K562 (cell line): ENCODE measurements around the gene GUCA2B. TPM values are rescaled to one million over a fixed set of nuclear protein-coding genes. Genes with fewer than 3 reads are reported as not detected.

ENCODE experiments used
- ATAC-seq: fragments of 200-7000 bp; cut with Tn5 transposase; 3 replicates; pipeline ENCODE4 v1.9.1; 2020; ENCODE audit warnings: moderate library complexity
- BruUV-seq: library from RNA; stranded (reverse); fragments of 400-500 nt; replicated peaks from 2 replicates; lab custom pipeline; 2021; lab: Mats Ljungman, UMichigan
- CTCF ChIA-PET: fragments of 300-600 bp; formaldehyde crosslinking; extraction: SDS; loops from one replicate; lab custom pipeline; 2021; ENCODE audit warnings: low intra/inter-chr PET ratio; lab: Yijun Ruan, JAX
- POLR2A ChIA-PET: fragments of 300-600, 350-650 bp; sonication (Branson Sonifier 250); formaldehyde crosslinking; extraction: SDS; loops from one replicate; lab custom pipeline; 2021; ENCODE audit warnings: antibody characterized with exemption, inconsistent platforms; lab: Yijun Ruan, JAX
- DNase-seq, 4 experiments: peaks; one replicate each; pipeline versions ENCODE4 v3.0.0 to v3.0.0-alpha.2; 2011 to 2018; ENCODE audit warnings: low spot score in 3 of 4, mixed read lengths in 3 of 4; ENCODE audit errors: extremely low read depth in 1 of 4
- FAIRE-seq: peaks from 2 replicates; lab custom pipeline; 2011; peaks lifted over from hg19 to GRCh38; lab: Jason Lieb, UNC
- H2AFZ ChIP-seq: 2 replicates; pipeline ENCODE4 v1.6.0; 2011; ENCODE audit warnings: low read depth, low read length, control low read depth, inconsistent platforms
- H3K27ac ChIP-seq: fragments of 200-600 bp; 3 replicates; pipeline ENCODE4 v1.8.0; 2011; ENCODE audit warnings: low read depth, mild to moderate bottlenecking, control low read depth, inconsistent platforms, low read length, moderate library complexity, mixed read lengths; ENCODE audit errors: extremely low read depth
- H3K27me3 ChIP-seq, 2 experiments: fragments of 300-600 bp in 1 of 2; 2 replicates in 1 of 2; 3 replicates in 1 of 2; pipeline versions ENCODE4 v1.6.0 to v1.8.0; 2011; ENCODE audit warnings: inconsistent platforms in 2 of 2, low read length in 2 of 2, mild to moderate bottlenecking in 1 of 2, mixed read lengths in 1 of 2, moderate library complexity in 1 of 2; ENCODE audit not compliant: control insufficient read depth in 2 of 2, insufficient read depth in 2 of 2
- H3K36me3 ChIP-seq: fragments of 300-600 bp; 3 replicates; pipeline ENCODE4 v1.8.0; 2011; ENCODE audit warnings: mild to moderate bottlenecking, low read length, inconsistent platforms; ENCODE audit not compliant: control insufficient read depth, insufficient read depth
- H3K4me1 ChIP-seq, 2 experiments: fragments of 200-600 bp in 1 of 2; replicated peaks in 1 of 2; 2 replicates in 1 of 2; 3 replicates in 1 of 2; pipeline versions ENCODE4 v1.5.1 to v1.8.0; 2011; ENCODE audit warnings: inconsistent platforms in 2 of 2, low read length in 2 of 2, mild to moderate bottlenecking in 1 of 2, mixed read lengths in 1 of 2, moderate library complexity in 1 of 2; ENCODE audit not compliant: control insufficient read depth in 2 of 2, insufficient read depth in 2 of 2
- H3K4me2 ChIP-seq: 2 replicates; pipeline ENCODE4 v1.6.1; 2011; ENCODE audit warnings: low read length, control low read depth, inconsistent platforms, mixed read lengths; ENCODE audit not compliant: insufficient read depth
- H3K4me3 ChIP-seq: fragments of 200-600 bp; sonication (generic), shearing (Covaris generic); 2 replicates; pipeline ENCODE4 v1.5.1; 2016; ENCODE audit warnings: control low read depth, inconsistent platforms
- H3K79me2 ChIP-seq: fragments of 200-600 bp; 3 replicates; pipeline ENCODE4 v1.8.0; 2011; ENCODE audit warnings: low read length, inconsistent platforms; ENCODE audit not compliant: control insufficient read depth, insufficient read depth
- H3K9ac ChIP-seq, 2 experiments: 2 replicates each; pipeline versions ENCODE4 v1.6.0 to v1.6.1; 2011; ENCODE audit warnings: low read depth in 2 of 2, low read length in 2 of 2, control low read depth in 1 of 2, inconsistent platforms in 1 of 2, mild to moderate bottlenecking in 1 of 2, mixed read lengths in 1 of 2; ENCODE audit not compliant: insufficient read depth in 1 of 2
- H3K9me1 ChIP-seq: one replicate; pipeline ENCODE4 v1.6.0; 2011; ENCODE audit warnings: inconsistent platforms, mild to moderate bottlenecking, low read length, moderate library complexity; ENCODE audit not compliant: control insufficient read depth, insufficient read depth
- H3K9me3 ChIP-seq: replicated peaks from 2 replicates; pipeline ENCODE4 v1.5.1; 2011; ENCODE audit warnings: low read depth, low read length, inconsistent platforms; ENCODE audit not compliant: control insufficient read depth, insufficient read depth
- H4K20me1 ChIP-seq: replicated peaks from 2 replicates; pipeline ENCODE4 v1.6.1; 2011; ENCODE audit warnings: low read length, inconsistent platforms, mixed read lengths; ENCODE audit not compliant: control insufficient read depth, insufficient read depth
- EP300 ChIP-seq: IDR thresholded peaks from 2 replicates; pipeline ENCODE4 v1.6.1; 2012; ENCODE audit warnings: low read length, improper control_type of control experiment
- JUN ChIP-seq, 2 experiments: sonication (generic) in 1 of 2; formaldehyde crosslinking in 1 of 2; IDR thresholded peaks; 2 replicates each; pipeline versions ENCODE4 v1.6.1 to v1.8.0; 2012 to 2022; ENCODE audit warnings: borderline replicate concordance in 2 of 2, mild to moderate bottlenecking in 2 of 2, improper control_type of control experiment in 1 of 2, low read depth in 1 of 2, low read length in 1 of 2, missing genetic modification reagents in 1 of 2
- RBM25 ChIP-seq: fragments of 200-400 bp; formaldehyde crosslinking; IDR thresholded peaks from 2 replicates; pipeline ENCODE4 v1.6.1; 2018; ENCODE audit warnings: low read length, low read depth, moderate library complexity; ENCODE audit not compliant: severe bottlenecking
- RREB1 ChIP-seq: fragments of 250-450 bp; sonication (Bioruptor Pico); IDR thresholded peaks from 2 replicates; pipeline ENCODE4 v1.4.0; 2020
- SPI1 ChIP-seq: IDR thresholded peaks from 2 replicates; pipeline ENCODE4 v1.6.1; 2011; ENCODE audit warnings: low read depth, low read length, control low read depth, borderline replicate concordance
- STAT5B ChIP-seq: fragments of 250-450 bp; sonication (Bioruptor Pico); IDR thresholded peaks from 2 replicates; pipeline ENCODE4 v1.8.0; 2021; ENCODE audit warnings: mild to moderate bottlenecking, inconsistent platforms
- TEAD2 ChIP-seq: fragments of 450-650 bp; IDR thresholded peaks from 2 replicates; pipeline ENCODE4 v1.6.1; 2016; ENCODE audit warnings: missing genetic modification characterization, control low read depth, missing compliant biosample characterization
- WHSC1 ChIP-seq: IDR thresholded peaks from one replicate; pipeline ENCODE4 v1.6.1; 2012; ENCODE audit warnings: low read length, control low read depth, inconsistent platforms
- ZNF589 ChIP-seq: fragments of 200-800 bp; sonication (Bioruptor generic); IDR thresholded peaks from 2 replicates; pipeline ENCODE4 v1.6.1; 2016; ENCODE audit warnings: low read depth, missing genetic modification characterization, missing compliant biosample characterization
- ZNF668 ChIP-seq: fragments of 250-450 bp; sonication (Bioruptor Pico); IDR thresholded peaks from 2 replicates; pipeline ENCODE4 v1.8.0; 2022; ENCODE audit warnings: mild to moderate bottlenecking, inconsistent platforms
- WGBS: fragments of 100-300 bp; shearing (Covaris generic); methylation state at CpG from one replicate; pipeline ENCODE4 v1.1.6; 2016; ENCODE audit warnings: low coverage, mixed read lengths; ENCODE audit not compliant: insufficient coverage; ENCODE audit errors: missing lambda C conversion rate; 5-methylcytosine and 5-hydroxymethylcytosine counted together
- in situ Hi-C: fragments of 300-500 bp; cut with MboI; formaldehyde crosslinking; loops from 4 replicates; pipeline ENCODE4 v1.15.0; 2018; ENCODE audit warnings: inconsistent platforms, mixed read lengths
- intact Hi-C: fragments of 100-400 bp; cut with micrococcal nuclease; formaldehyde crosslinking; loops from 2 replicates; pipeline ENCODE4 v1.14.2; 2022
- polyA plus RNA-seq, 8 experiments: library from polyadenylated mRNA; depleted of rRNA in 4 of 8; stranded (reverse) in 5 of 8; unstranded in 3 of 8; fragments of >200 nt; fragmentation: Nextera tagmentation in 2 of 8; fragmentation: Illumina TruSeq in 1 of 8; extraction: Ambion mirVana in 2 of 8; extraction: Trizol in 1 of 8; gene quantifications; 2 replicates each; pipeline versions ENCODE4 v1.2.1 to v1.2.3, GENCODE V29; 2011 to 2014; ENCODE audit warnings: inconsistent platforms in 1 of 8, missing spikeins in 1 of 8
- total RNA-seq, 7 experiments: library from RNA; depleted of rRNA in 6 of 7; stranded (reverse); fragments of >200 nt in 6 of 7; fragmentation: Illumina TruSeq in 2 of 7; extraction: Trizol in 2 of 7; gene quantifications; 2 replicates each; pipeline versions ENCODE4 v1.2.1 to v1.2.3, GENCODE V29; 2011 to 2021; ENCODE audit warnings: low replicate concordance in 1 of 7

The GUCA2B gene
- total and polyA plus RNA-seq, 9 of the 15 experiments (the other 6 are each of a cell fraction or from before 2014, with no cell fraction given) = not detected

- H4K20me1 ChIP-seq = no peaks in the 10 kb centered on the region; the same call in none of the 2 replicates
- no peak overlapping the region for H3K4me2 ChIP-seq
- in situ Hi-C loops (no loop called here), intact Hi-C loops (no loop called here)
- no peak overlapping the region for H3K4me3 ChIP-seq
- peaks cover 28 to 63% of the 10 kb centered on the region in 2 experiments; a peak in 4 of 5 replicates for H3K27me3 ChIP-seq
- no peak for FAIRE-seq
- ChIA-PET POLR2A (interaction anchor here (0.6 kb wide), 1 partner anchor 17 kb away, joined by 4 read pairs; no protein-coding TSS in a partner anchor), CTCF (no interaction called here)
- no peaks in the 10 kb centered on the region for H3K79me2 ChIP-seq
- DNase-seq = no peak
- WGBS = 5% methylated on average over 5 of the region's 5 CpGs
- BruUV-seq = no TSS peak
- H3K9me3 ChIP-seq = no peaks in the 10 kb centered on the region
- no peak for ATAC-seq
- H3K4me1 ChIP-seq = peaks cover 0 to 8% of the 10 kb centered on the region in 2 experiments; a peak in 1 of 5 replicates
- H2AFZ ChIP-seq = no peak overlapping the region
- no peak overlapping the region for H3K27ac ChIP-seq
- H3K9me1 ChIP-seq = no peaks in the 10 kb centered on the region
- H3K36me3 ChIP-seq = no peaks in the 10 kb centered on the region
- no peak overlapping the region for H3K9ac ChIP-seq
- TF ChIP-seq WHSC1 (no peak), SPI1 (peak; percentile 39; the same call in 1 of the 2 replicates)
Observed at GRCh38 chr1:42150651-42151050, 2.6 kb upstream of the GUCA2B start.

DNA sequence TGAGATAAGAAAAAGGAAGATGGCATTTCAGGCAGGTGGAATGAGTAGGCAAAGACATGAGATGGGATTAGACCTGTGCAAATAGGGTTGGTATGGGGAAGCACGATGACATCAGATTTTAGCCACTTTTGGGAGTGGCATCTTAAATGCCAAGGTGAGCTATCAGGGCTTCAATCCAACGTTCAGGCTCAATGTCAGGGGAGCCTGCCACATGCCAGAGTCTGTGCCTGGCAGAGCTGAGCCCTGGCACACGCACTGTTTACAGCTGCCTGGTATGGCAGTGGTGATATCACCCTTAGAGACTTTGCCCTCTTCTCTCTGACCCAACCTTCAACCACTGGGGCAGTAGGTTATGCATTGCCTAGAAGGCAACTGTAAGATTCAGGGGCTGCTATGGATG, 1.1 kb upstream of the GUCA2B start:
- FAIRE-seq (no peak), ATAC-seq (no peak), DNase-seq (no peak)
- no TSS peak for BruUV-seq
- no peak overlapping the region for H3K4me3 ChIP-seq
- no peak overlapping the region for H3K9ac ChIP-seq
- peaks cover 0 to 5% of the 10 kb centered on the region in 2 experiments; a peak in 1 of 5 replicates for H3K4me1 ChIP-seq
- POLR2A ChIA-PET = no interaction called here
- peaks cover 24 to 65% of the 10 kb centered on the region in 2 experiments; a peak in 4 of 5 replicates for H3K27me3 ChIP-seq
- no peak overlapping the region for H3K4me2 ChIP-seq
- no peaks in the 10 kb centered on the region for H3K9me3 ChIP-seq
- H3K36me3 ChIP-seq = no peaks in the 10 kb centered on the region
- in situ Hi-C loops = no loop called here
- no peaks in the 10 kb centered on the region for H3K9me1 ChIP-seq
- 0% methylated on average over 3 of the region's 3 CpGs for WGBS
- CTCF ChIA-PET = interaction anchor here (0.6 kb wide), 1 partner anchor 10 kb away, joined by 3 read pairs; no protein-coding TSS in a partner anchor
- no peaks in the 10 kb centered on the region for H3K79me2 ChIP-seq
- H4K20me1 ChIP-seq = no peaks in the 10 kb centered on the region; the same call in none of the 2 replicates
- no peak overlapping the region for H3K27ac ChIP-seq
- intact Hi-C loops = no loop called here
- H2AFZ ChIP-seq = no peak overlapping the region
- TF ChIP-seq ZNF668 (CRISPR knock-in tag) (no peak), EP300 (no peak), JUN (IDR thresholded peaks at IDR 0.05; ENCODE audit: borderline replicate concordance, low read depth, low read length) (no peak), JUN (CRISPR knock-in tag; IDR thresholded peaks at IDR 0.05; ENCODE audit: borderline replicate concordance) (no peak), STAT5B (CRISPR knock-in tag) (no peak), TEAD2 (tag) (no peak), RBM25 (no peak), ZNF589 (CRISPR knock-in tag) (no peak), RREB1 (CRISPR knock-in tag) (no peak)
